Endothelial cell of umbilical vein (primary cell): ENCODE measurements around the gene PEBP1. TPM values are rescaled to one million over a fixed set of nuclear protein-coding genes. Genes with fewer than 3 reads are reported as not detected.

Experiments
- BruUV-seq: library from RNA; stranded (reverse); fragments of 400-500 nt; replicated peaks from 2 replicates; lab custom pipeline; 2021; lab: Mats Ljungman, UMichigan
- CTCF ChIA-PET: fragments of 300-600, 350-600 bp; sonication (Branson Sonifier 250); formaldehyde crosslinking; loops from one replicate; lab custom pipeline; 2021; ENCODE audit warnings: antibody characterized with exemption, inconsistent platforms; lab: Charles Lee
- POLR2A ChIA-PET: fragments of 300-600, 350-600 bp; sonication (Branson Sonifier 250); formaldehyde crosslinking; loops from one replicate; lab custom pipeline; 2021; ENCODE audit warnings: antibody characterized with exemption, inconsistent platforms; lab: Charles Lee
- DNase-seq: peaks from one replicate; pipeline ENCODE4 v3.0.0-alpha.2; 2011; ENCODE audit warnings: low read depth, low spot score
- FAIRE-seq: peaks from 2 replicates; lab custom pipeline; 2011; peaks lifted over from hg19 to GRCh38; lab: Jason Lieb, UNC
- H2AFZ ChIP-seq: 2 replicates; pipeline ENCODE4 v1.6.0; 2012; ENCODE audit warnings: low read depth, low read length, control low read depth, inconsistent platforms
- H3K27ac ChIP-seq: 2 replicates; pipeline ENCODE4 v1.5.1; 2011; ENCODE audit warnings: low read depth, mild to moderate bottlenecking, control low read depth, low read length, moderate library complexity; ENCODE audit not compliant: insufficient read depth
- H3K27me3 ChIP-seq, 2 experiments: 2 replicates each; pipeline versions ENCODE4 v1.6.0 to v1.6.1; 2011; ENCODE audit warnings: low read length in 2 of 2, mixed read lengths in 1 of 2; ENCODE audit not compliant: control insufficient read depth in 2 of 2, insufficient read depth in 2 of 2
- H3K36me3 ChIP-seq, 2 experiments: 2 replicates in 1 of 2; 3 replicates in 1 of 2; pipeline ENCODE4 v1.5.1; 2011; ENCODE audit warnings: low read length in 2 of 2, mild to moderate bottlenecking in 1 of 2, moderate library complexity in 1 of 2; ENCODE audit not compliant: control insufficient read depth in 2 of 2, insufficient read depth in 2 of 2; ENCODE audit errors: extremely low read depth in 1 of 2
- H3K4me1 ChIP-seq: 3 replicates; pipeline ENCODE4 v1.5.1; 2011; ENCODE audit warnings: mild to moderate bottlenecking, low read length; ENCODE audit not compliant: control insufficient read depth, insufficient read depth; ENCODE audit errors: extremely low read depth
- H3K4me2 ChIP-seq: 2 replicates; pipeline ENCODE4 v1.6.1; 2011; ENCODE audit warnings: low read length, control low read depth, mixed read lengths; ENCODE audit not compliant: insufficient read depth
- H3K4me3 ChIP-seq, 3 experiments: fragments of 200-600 bp in 1 of 3; sonication (generic), shearing (Covaris generic) in 1 of 3; replicated peaks in 1 of 3; 2 replicates each; pipeline ENCODE4 v1.5.1; 2011 to 2016; ENCODE audit warnings: control low read depth in 3 of 3, low read length in 3 of 3, mild to moderate bottlenecking in 2 of 3, inconsistent platforms in 1 of 3, low read depth in 1 of 3, moderate library complexity in 1 of 3; ENCODE audit not compliant: insufficient read depth in 1 of 3
- H3K79me2 ChIP-seq: 2 replicates; pipeline ENCODE4 v1.6.0; 2012; ENCODE audit warnings: low read length, inconsistent platforms; ENCODE audit not compliant: control insufficient read depth, insufficient read depth
- H3K9ac ChIP-seq: replicated peaks from 2 replicates; pipeline ENCODE3; 2011; ENCODE audit warnings: low read length, control low read depth; ENCODE audit not compliant: insufficient read depth; ENCODE audit errors: extremely low read depth
- H3K9me1 ChIP-seq: replicated peaks from 3 replicates; pipeline ENCODE4 v1.6.0; 2011; ENCODE audit warnings: mild to moderate bottlenecking, low read length; ENCODE audit not compliant: control insufficient read depth, insufficient read depth; ENCODE audit errors: extremely low read depth
- H3K9me3 ChIP-seq: replicated peaks from 2 replicates; pipeline ENCODE4 v1.5.1; 2012; ENCODE audit warnings: low read length, inconsistent platforms; ENCODE audit not compliant: control insufficient read depth, insufficient read depth
- H4K20me1 ChIP-seq: replicated peaks from 2 replicates; pipeline ENCODE3; 2011; ENCODE audit warnings: mild to moderate bottlenecking, low read length; ENCODE audit not compliant: control insufficient read depth, insufficient read depth; ENCODE audit errors: extremely low read depth
- EZH2 ChIP-seq: IDR thresholded peaks from 2 replicates; pipeline ENCODE4 v1.6.1; 2012; ENCODE audit warnings: borderline replicate concordance, low read depth, mild to moderate bottlenecking, moderate library complexity, low read length, inconsistent platforms; ENCODE audit not compliant: severe bottlenecking
- FOS ChIP-seq: IDR thresholded peaks from 2 replicates; pipeline ENCODE4 v1.6.1; 2011; ENCODE audit warnings: mild to moderate bottlenecking, low read length, moderate library complexity, borderline replicate concordance; ENCODE audit not compliant: insufficient read depth
- GATA2 ChIP-seq: IDR thresholded peaks from 2 replicates; pipeline ENCODE4 v1.7.0; 2011; ENCODE audit warnings: low read depth, mild to moderate bottlenecking, moderate library complexity, mixed read lengths, low read length; ENCODE audit not compliant: insufficient read length, insufficient read depth
- JUN ChIP-seq: IDR thresholded peaks from 2 replicates; pipeline ENCODE4 v1.6.1; 2011; ENCODE audit warnings: borderline replicate concordance, low read depth; ENCODE audit not compliant: insufficient read length, insufficient read depth
- MYC ChIP-seq: IDR thresholded peaks from one replicate; pipeline ENCODE4 v1.6.1; 2011; ENCODE audit warnings: mild to moderate bottlenecking, low read depth, low read length
- POLR2A ChIP-seq: IDR thresholded peaks from 2 replicates; pipeline ENCODE4 v1.6.1; 2012; ENCODE audit warnings: low read depth, mild to moderate bottlenecking, control low read depth, low read length
- POLR2AphosphoS5 ChIP-seq: IDR thresholded peaks from 2 replicates; pipeline ENCODE4 v1.6.1; 2012; ENCODE audit warnings: low read depth, mild to moderate bottlenecking, control low read depth, low read length, moderate library complexity; ENCODE audit not compliant: insufficient read depth
- dilution Hi-C: fragments of 300-500 bp; cut with MboI; formaldehyde crosslinking; loops from one replicate; pipeline ENCODE4 v1.15.0; 2019; ENCODE audit warnings: low sequenced_read_pairs; ENCODE audit not compliant: extremely low pct_ligation_motif_present
- intact Hi-C: fragments of 100-400 bp; cut with micrococcal nuclease; formaldehyde crosslinking; loops from one replicate; pipeline ENCODE4 v1.10.0; 2022
- polyA plus RNA-seq, 4 experiments: library from polyadenylated mRNA; depleted of rRNA in 3 of 4; stranded (reverse) in 3 of 4; unstranded in 1 of 4; fragments of >200 nt; gene quantifications; 2 replicates each; pipeline versions ENCODE4 v1.2.1 to v1.2.3, GENCODE V29; 2011 to 2012; ENCODE audit warnings: missing spikeins in 1 of 4
- total RNA-seq: library from RNA; stranded (reverse); gene quantifications from 2 replicates; pipeline ENCODE4 v1.2.3, GENCODE V29; 2021
- TF ChIP-seq, protein P1 (sequence below): IDR thresholded peaks from 2 replicates; pipeline ENCODE4 v1.6.1; 2011; ENCODE audit not compliant: insufficient read depth, insufficient read length
- TF ChIP-seq, protein P2 (sequence below), 2 donors: IDR thresholded peaks; 1 replicate in 1 of 2; 2 replicates in 1 of 2; pipeline ENCODE4 v1.5.1; 2011; ENCODE audit warnings: low read length in 2 of 2, mild to moderate bottlenecking in 2 of 2, moderate library complexity in 2 of 2, control low read depth in 1 of 2, inconsistent platforms in 1 of 2, low read depth in 1 of 2; ENCODE audit not compliant: insufficient read depth in 1 of 2; ENCODE audit errors: extremely low read depth in 1 of 2

The PEBP1 gene
- total and polyA plus RNA-seq, 2 donors (not counting 3 experiments of a cell fraction or from before 2014, with no cell fraction given) = 185 to 261 TPM

DNA sequence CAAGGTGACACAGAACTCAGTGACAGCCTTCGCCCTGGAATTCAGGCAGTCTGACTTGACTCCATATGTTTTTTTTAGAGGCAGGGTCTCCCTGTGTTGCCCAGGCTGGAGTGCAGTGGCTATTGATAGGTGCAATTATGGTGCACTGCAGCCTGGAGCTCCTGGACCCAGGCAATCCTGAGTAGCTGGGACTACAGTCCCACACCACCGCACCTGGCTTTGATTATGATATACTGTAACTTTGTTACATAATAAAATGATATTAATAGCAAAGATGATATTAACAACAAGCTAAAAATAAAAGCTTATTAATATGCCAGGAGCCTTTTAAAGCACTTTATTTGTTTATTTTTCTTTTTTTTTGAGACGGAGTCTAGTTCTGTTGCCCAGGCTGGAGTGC, 41.9 kb upstream of the PEBP1 start:
- Histone ChIP-seq H3K4me3 (no peak overlapping the region), H2AFZ (no peak overlapping the region), H3K9ac (no peak overlapping the region), H3K79me2 (no peaks in the 10 kb centered on the region), H3K27ac (no peak overlapping the region), H3K9me1 (no peaks in the 10 kb centered on the region), H3K36me3 (no peaks in the 10 kb centered on the region), H3K4me1 (no peaks in the 10 kb centered on the region), H3K9me3 (no peaks in the 10 kb centered on the region), H3K27me3 (no peaks in the 10 kb centered on the region), H4K20me1 (no peaks in the 10 kb centered on the region), H3K4me2 (no peak overlapping the region)
- ChIA-PET CTCF (interaction anchor here (1.0 to 1.2 kb wide), 2 partner anchors 11 to 27 kb away, joined by 3 to 6 read pairs; no protein-coding TSS in a partner anchor), POLR2A (no interaction called here)
- no peak for DNase-seq
- TF ChIP-seq POLR2A (no peak), JUN (no peak), MYC (no peak), EZH2 (no peak)
- TF ChIP-seq, protein P1, sequence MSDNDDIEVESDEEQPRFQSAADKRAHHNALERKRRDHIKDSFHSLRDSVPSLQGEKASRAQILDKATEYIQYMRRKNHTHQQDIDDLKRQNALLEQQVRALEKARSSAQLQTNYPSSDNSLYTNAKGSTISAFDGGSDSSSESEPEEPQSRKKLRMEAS = no peak
- TF ChIP-seq, protein P2, sequence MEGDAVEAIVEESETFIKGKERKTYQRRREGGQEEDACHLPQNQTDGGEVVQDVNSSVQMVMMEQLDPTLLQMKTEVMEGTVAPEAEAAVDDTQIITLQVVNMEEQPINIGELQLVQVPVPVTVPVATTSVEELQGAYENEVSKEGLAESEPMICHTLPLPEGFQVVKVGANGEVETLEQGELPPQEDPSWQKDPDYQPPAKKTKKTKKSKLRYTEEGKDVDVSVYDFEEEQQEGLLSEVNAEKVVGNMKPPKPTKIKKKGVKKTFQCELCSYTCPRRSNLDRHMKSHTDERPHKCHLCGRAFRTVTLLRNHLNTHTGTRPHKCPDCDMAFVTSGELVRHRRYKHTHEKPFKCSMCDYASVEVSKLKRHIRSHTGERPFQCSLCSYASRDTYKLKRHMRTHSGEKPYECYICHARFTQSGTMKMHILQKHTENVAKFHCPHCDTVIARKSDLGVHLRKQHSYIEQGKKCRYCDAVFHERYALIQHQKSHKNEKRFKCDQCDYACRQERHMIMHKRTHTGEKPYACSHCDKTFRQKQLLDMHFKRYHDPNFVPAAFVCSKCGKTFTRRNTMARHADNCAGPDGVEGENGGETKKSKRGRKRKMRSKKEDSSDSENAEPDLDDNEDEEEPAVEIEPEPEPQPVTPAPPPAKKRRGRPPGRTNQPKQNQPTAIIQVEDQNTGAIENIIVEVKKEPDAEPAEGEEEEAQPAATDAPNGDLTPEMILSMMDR (IDR thresholded peaks at IDR 0.05; ENCODE audit: extremely low read depth in 1 of 2, insufficient read depth in 1 of 2, low read depth in 1 of 2, low read length in 2 of 2) = no peak
- no peak for FAIRE-seq
- dilution Hi-C loops (no loop called here), intact Hi-C loops (no loop called here)
- no TSS peak for BruUV-seq

GRCh38 chr12:118098401-118098800, 37.5 kb upstream of the PEBP1 start:
- H3K9me1 ChIP-seq = no peaks in the 10 kb centered on the region
- FAIRE-seq (no peak), DNase-seq (no peak)
- H2AFZ ChIP-seq = no peak overlapping the region
- no peak overlapping the region for H3K4me3 ChIP-seq
- no peaks in the 10 kb centered on the region for H3K27me3 ChIP-seq
- no TSS peak for BruUV-seq
- H3K9me3 ChIP-seq = no peaks in the 10 kb centered on the region
- no peak overlapping the region for H3K27ac ChIP-seq
- intact Hi-C loops (no loop called here), dilution Hi-C loops (no loop called here)
- no peaks in the 10 kb centered on the region for H3K79me2 ChIP-seq
- no peak overlapping the region for H3K9ac ChIP-seq
- POLR2A ChIA-PET = no interaction called here
- H4K20me1 ChIP-seq = no peaks in the 10 kb centered on the region
- TF ChIP-seq POLR2AphosphoS5 (no peak), MYC (no peak), FOS (no peak), POLR2A (no peak), EZH2 (no peak), GATA2 (no peak), JUN (no peak)
- TF ChIP-seq, protein P2 (IDR thresholded peaks at IDR 0.05; ENCODE audit: extremely low read depth in 1 of 2, insufficient read depth in 1 of 2, low read depth in 1 of 2, low read length in 2 of 2) = no peak
- TF ChIP-seq, protein P1 = no peak
- H3K4me1 ChIP-seq = peaks cover 7% of the 10 kb centered on the region
- no peak overlapping the region for H3K4me2 ChIP-seq
- H3K36me3 ChIP-seq = no peaks in the 10 kb centered on the region
- CTCF ChIA-PET = no interaction called here
